HepG2 (cell line): ENCODE data around the gene LBX1. TPM values are rescaled to one million over a fixed set of nuclear protein-coding genes. Genes with fewer than 3 reads are reported as not detected.

Experiments
- ATAC-seq: fragments of 200-7000 bp; cut with Tn5 transposase; 3 replicates; pipeline ENCODE4 v1.9.1; 2020; ENCODE audit warnings: mild to moderate bottlenecking, moderate library complexity
- BruUV-seq: library from RNA; stranded (reverse); fragments of 400-500 nt; replicated peaks from 2 replicates; lab custom pipeline; 2021; lab: Mats Ljungman, UMichigan
- CTCF ChIA-PET: fragments of 300-600 bp; formaldehyde crosslinking; extraction: SDS; loops from one replicate; lab custom pipeline; 2021; ENCODE audit warnings: low total read pairs, inconsistent platforms, low intra/inter-chr PET ratio; lab: Yijun Ruan, JAX
- POLR2A ChIA-PET: fragments of 350-600 bp; sonication (Branson Sonifier 250); formaldehyde crosslinking; loops from one replicate; lab custom pipeline; 2020; ENCODE audit warnings: antibody characterized with exemption, inconsistent platforms; lab: Yijun Ruan, JAX
- DNase-seq: peaks from one replicate; pipeline ENCODE4 v3.0.0-alpha.2; 2015; ENCODE audit warnings: low spot score
- FAIRE-seq: peaks from 3 replicates; lab custom pipeline; 2011; peaks lifted over from hg19 to GRCh38; lab: Jason Lieb, UNC
- H2AFZ ChIP-seq: one replicate; pipeline ENCODE4 v1.6.1; 2011; ENCODE audit warnings: low read length, inconsistent platforms
- H3K27ac ChIP-seq: fragments of 300-600 bp; 3 replicates; pipeline ENCODE4 v1.8.0; 2011; ENCODE audit warnings: mixed run types, mild to moderate bottlenecking, mixed read lengths, low read length, inconsistent platforms; ENCODE audit not compliant: insufficient read depth; ENCODE audit errors: extremely low read length
- H3K27me3 ChIP-seq, 2 experiments: fragments of 200-600 bp in 1 of 2; 2 replicates in 1 of 2; 3 replicates in 1 of 2; pipeline versions ENCODE4 v1.6.0 to v1.8.0; 2011; ENCODE audit warnings: low read length in 2 of 2, mild to moderate bottlenecking in 2 of 2, moderate library complexity in 2 of 2, inconsistent platforms in 1 of 2; ENCODE audit not compliant: insufficient read depth in 2 of 2, control insufficient read depth in 1 of 2
- H3K36me3 ChIP-seq, 2 experiments: fragments of 200-600 bp in 1 of 2; replicated peaks in 1 of 2; 2 replicates in 1 of 2; 3 replicates in 1 of 2; pipeline versions ENCODE4 v1.5.1 to v1.8.0; 2011; ENCODE audit warnings: low read length in 2 of 2, inconsistent platforms in 1 of 2; ENCODE audit not compliant: insufficient read depth in 2 of 2, control insufficient read depth in 1 of 2
- H3K4me1 ChIP-seq: 2 replicates; pipeline ENCODE4 v1.5.1; 2012; ENCODE audit warnings: low read length, inconsistent platforms; ENCODE audit not compliant: insufficient read depth
- H3K4me2 ChIP-seq: 2 replicates; pipeline ENCODE4 v1.6.0; 2011; ENCODE audit warnings: low read depth, low read length, inconsistent platforms
- H3K4me3 ChIP-seq, 3 experiments: fragments of 200-600 bp in 1 of 3; sonication (generic), shearing (Covaris generic) in 1 of 3; replicated peaks in 1 of 3; 2 replicates each; pipeline ENCODE4 v1.5.1; 2011 to 2016; ENCODE audit warnings: low read length in 3 of 3, inconsistent platforms in 2 of 3, low read depth in 2 of 3, mild to moderate bottlenecking in 2 of 3, control low read depth in 1 of 3, mixed read lengths in 1 of 3; ENCODE audit not compliant: insufficient read depth in 1 of 3
- H3K79me2 ChIP-seq: one replicate; pipeline ENCODE4 v1.6.1; 2011; ENCODE audit warnings: low read length, inconsistent platforms; ENCODE audit not compliant: insufficient read depth
- H3K9ac ChIP-seq: 2 replicates; pipeline ENCODE4 v1.6.0; 2011; ENCODE audit warnings: mild to moderate bottlenecking, low read depth, low read length, inconsistent platforms; ENCODE audit not compliant: insufficient read depth
- H3K9me3 ChIP-seq: 2 replicates; pipeline ENCODE4 v1.5.1; 2012; ENCODE audit warnings: mild to moderate bottlenecking, low read length
- H4K20me1 ChIP-seq: 2 replicates; pipeline ENCODE4 v1.6.0; 2011; ENCODE audit warnings: inconsistent platforms, mild to moderate bottlenecking, low read length, moderate library complexity; ENCODE audit not compliant: insufficient read depth
- FOXK2 ChIP-seq: fragments of 450-650 bp; IDR thresholded peaks from 2 replicates; pipeline ENCODE4 v1.6.1; 2016
- HNRNPK ChIP-seq: fragments of 200-400 bp; formaldehyde crosslinking; IDR thresholded peaks from 2 replicates; pipeline ENCODE4 v1.6.1; 2018; ENCODE audit warnings: low read length, low read depth, moderate library complexity, mild to moderate bottlenecking; ENCODE audit not compliant: poor library complexity, severe bottlenecking
- HNRNPL ChIP-seq: fragments of 200-400 bp; formaldehyde crosslinking; IDR thresholded peaks from 2 replicates; pipeline ENCODE4 v1.6.1; 2017; ENCODE audit warnings: mild to moderate bottlenecking, low read depth, low read length
- HOXA7 ChIP-seq: sonication (generic); formaldehyde crosslinking; IDR thresholded peaks from 2 replicates; pipeline ENCODE4 v1.8.1; 2022; ENCODE audit warnings: mild to moderate bottlenecking, missing genetic modification reagents, moderate library complexity
- MTA1 ChIP-seq: sonication (generic); formaldehyde crosslinking; IDR thresholded peaks from 2 replicates; pipeline ENCODE4 v1.4.0; 2020; ENCODE audit warnings: missing genetic modification reagents, mild to moderate bottlenecking, borderline replicate concordance
- SALL1 ChIP-seq: sonication (generic); formaldehyde crosslinking; IDR thresholded peaks from 2 replicates; pipeline ENCODE4 v1.8.0; 2022; ENCODE audit warnings: mild to moderate bottlenecking, missing genetic modification reagents
- SMAD1 ChIP-seq: sonication (generic); formaldehyde crosslinking; IDR thresholded peaks from 2 replicates; pipeline ENCODE4 v1.4.0; 2020; ENCODE audit warnings: missing genetic modification reagents, low read depth, mild to moderate bottlenecking, borderline replicate concordance
- SMARCE1 ChIP-seq: fragments of 450-650 bp; IDR thresholded peaks from 2 replicates; pipeline ENCODE4 v1.6.1; 2017; ENCODE audit warnings: borderline replicate concordance
- U2AF2 ChIP-seq: fragments of 200-400 bp; formaldehyde crosslinking; IDR thresholded peaks from 2 replicates; pipeline ENCODE4 v1.6.1; 2017; ENCODE audit warnings: low read depth, mild to moderate bottlenecking, low read length
- YEATS2 ChIP-seq: sonication (generic); formaldehyde crosslinking; IDR thresholded peaks from 2 replicates; pipeline ENCODE4 v1.4.0; 2020; ENCODE audit warnings: missing genetic modification reagents, borderline replicate concordance
- ZC3H4 ChIP-seq: sonication (generic); formaldehyde crosslinking; IDR thresholded peaks from 2 replicates; pipeline ENCODE4 v1.4.0; 2020; ENCODE audit warnings: missing genetic modification reagents, borderline replicate concordance
- ZMYM2 ChIP-seq: sonication (generic); formaldehyde crosslinking; IDR thresholded peaks from 2 replicates; pipeline ENCODE4 v1.8.0; 2022; ENCODE audit warnings: mild to moderate bottlenecking, missing genetic modification reagents
- ZNF253 ChIP-seq: sonication (generic); formaldehyde crosslinking; IDR thresholded peaks from 2 replicates; pipeline ENCODE4 v1.8.0; 2022; ENCODE audit warnings: mild to moderate bottlenecking, missing genetic modification reagents, borderline replicate concordance
- ZNF562 ChIP-seq: sonication (generic); formaldehyde crosslinking; IDR thresholded peaks from 2 replicates; pipeline ENCODE4 v1.8.0; 2022; ENCODE audit warnings: missing genetic modification reagents, borderline replicate concordance
- ZSCAN9 ChIP-seq: IDR thresholded peaks from 2 replicates; pipeline ENCODE4 v1.6.1; 2016; ENCODE audit warnings: borderline replicate concordance
- WGBS: methylation state at CpG from one replicate; pipeline ENCODE4 v1.1.6; 2017; ENCODE audit warnings: low lambda C conversion rate; 5-methylcytosine and 5-hydroxymethylcytosine counted together
- in situ Hi-C: cut with HindIII; loops from 2 replicates; pipeline ENCODE4 v1.10.0; 2017; ENCODE audit warnings: low pct_unique_long_range_greater_than_20kb; ENCODE audit not compliant: extremely low pct_ligation_motif_present
- intact Hi-C: fragments of 100-400 bp; cut with micrococcal nuclease; formaldehyde crosslinking; loops from one replicate; pipeline ENCODE4 v1.10.0; 2022; ENCODE audit not compliant: unreplicated experiment
- polyA plus RNA-seq, 8 experiments: library from polyadenylated mRNA; depleted of rRNA in 3 of 8; stranded (reverse) in 7 of 8; unstranded in 1 of 8; fragments of >200 nt; fragmentation: Illumina TruSeq in 4 of 8; extraction: Trizol in 4 of 8; gene quantifications; 2 replicates each; pipeline versions ENCODE4 v1.2.1 to v1.2.3, GENCODE V29; 2011 to 2016; ENCODE audit warnings: low read depth in 4 of 8, missing spikeins in 1 of 8, mixed read lengths in 1 of 8; ENCODE audit not compliant: insufficient read depth in 1 of 8
- total RNA-seq, 5 experiments: library from RNA; depleted of rRNA; stranded (reverse); fragments of >200 nt; fragmentation: Illumina TruSeq; extraction: Trizol; gene quantifications; 2 replicates each; pipeline ENCODE4 v1.2.3, GENCODE V29; 2016; ENCODE audit warnings: low read depth in 1 of 5
- TF ChIP-seq, protein P1 (sequence below): sonication (generic); formaldehyde crosslinking; IDR thresholded peaks from 2 replicates; pipeline ENCODE4 v1.5.0; 2020; ENCODE audit warnings: missing genetic modification reagents
- TF ChIP-seq, protein P2 (sequence below): sonication (generic); formaldehyde crosslinking; IDR thresholded peaks from 2 replicates; pipeline ENCODE4 v1.5.0; 2020; ENCODE audit warnings: mild to moderate bottlenecking, missing genetic modification reagents
- TF ChIP-seq, protein P3 (sequence below): sonication (generic); formaldehyde crosslinking; IDR thresholded peaks from 2 replicates; pipeline ENCODE4 v1.8.1; 2023; ENCODE audit warnings: missing genetic modification reagents, inconsistent platforms, borderline replicate concordance

LBX1 gene
- total and polyA plus RNA-seq, 2 of the 13 experiments (the other 11 are each of a cell fraction or from before 2014, with no cell fraction given): not detected

DNA sequence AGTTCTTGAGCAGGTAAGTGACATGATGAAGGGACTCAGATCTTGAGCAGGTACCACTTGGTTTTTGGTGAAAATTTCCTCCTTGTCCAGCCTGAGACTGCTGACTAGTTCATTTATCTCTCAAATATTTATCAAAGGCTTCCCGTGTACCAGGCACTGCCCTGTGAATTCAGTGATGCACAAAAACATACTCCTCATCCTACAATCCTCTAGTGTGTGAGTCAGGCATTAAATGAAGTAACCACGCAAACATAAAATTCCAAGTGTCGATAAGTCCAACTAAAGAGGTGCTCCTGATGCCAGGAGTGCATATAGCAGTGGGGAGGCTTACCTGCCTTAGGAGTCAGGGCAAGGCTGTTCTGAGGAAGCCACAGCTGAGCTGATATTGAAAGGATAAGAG lies 41.5 kb upstream of the LBX1 start:
- Histone ChIP-seq H3K27ac (no peak overlapping the region), H3K79me2 (no peaks in the 10 kb centered on the region), H3K4me1 (no peaks in the 10 kb centered on the region), H3K9ac (no peak overlapping the region), H3K4me3 (no peak overlapping the region), H2AFZ (no peak overlapping the region), H3K9me3 (no peaks in the 10 kb centered on the region), H3K4me2 (no peak overlapping the region), H3K36me3 (no peaks in the 10 kb centered on the region), H4K20me1 (no peaks in the 10 kb centered on the region), H3K27me3 (peaks cover 7 to 21% of the 10 kb centered on the region in 2 experiments; a peak in 3 of 5 replicates)
- DNase-seq (no peak), FAIRE-seq (no peak), ATAC-seq (no peak)
- intact Hi-C loops: no loop called here
- POLR2A ChIA-PET: no interaction called here
- WGBS: 40% methylated on average over 3 of the region's 3 CpGs
- CTCF ChIA-PET: no interaction called here
- in situ Hi-C loops: no loop called here
- no peak for TF ChIP-seq SALL1 (CRISPR knock-in tag)
- no peak for TF ChIP-seq HOXA7 (CRISPR knock-in tag)
- no peak for TF ChIP-seq FOXK2
- TF ChIP-seq HNRNPL: no peak
- TF ChIP-seq ZC3H4 (CRISPR knock-in tag): no peak
- no peak for TF ChIP-seq U2AF2
- no TSS peak for BruUV-seq

DNA sequence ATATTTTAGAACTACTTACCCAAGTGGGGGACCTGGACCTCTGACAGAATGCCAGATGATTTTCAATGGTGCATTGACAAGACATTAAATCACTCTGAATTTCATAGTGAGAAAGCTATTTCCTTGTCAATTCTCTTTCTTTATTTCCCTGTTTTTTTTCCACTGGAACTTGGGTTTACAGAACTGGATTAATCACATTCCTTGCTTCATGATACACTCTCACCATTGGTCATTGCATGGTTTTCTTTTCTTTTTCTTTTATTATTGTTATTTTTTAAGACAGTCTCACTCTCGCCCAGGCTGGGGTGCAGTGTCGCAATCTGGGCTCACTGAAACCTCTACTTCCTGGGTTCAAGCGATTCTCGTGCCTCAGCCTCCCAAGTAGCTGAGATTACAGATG lies 38.5 kb upstream of the LBX1 start:
- no peak for ATAC-seq
- no peak overlapping the region for H2AFZ ChIP-seq
- H3K27me3 ChIP-seq: peaks cover 8 to 28% of the 10 kb centered on the region in 2 experiments; a peak in 3 of 5 replicates
- intact Hi-C loops (no loop called here), in situ Hi-C loops (no loop called here)
- POLR2A ChIA-PET: no interaction called here
- H4K20me1 ChIP-seq: no peaks in the 10 kb centered on the region
- no peak overlapping the region for H3K27ac ChIP-seq
- BruUV-seq: no TSS peak
- no peaks in the 10 kb centered on the region for H3K79me2 ChIP-seq
- no peak for FAIRE-seq
- CTCF ChIA-PET: no interaction called here
- 8% methylated on average over 4 of the region's 4 CpGs for WGBS
- no peaks in the 10 kb centered on the region for H3K4me1 ChIP-seq
- DNase-seq: no peak
- no peak overlapping the region for H3K4me3 ChIP-seq
- no peak overlapping the region for H3K4me2 ChIP-seq
- no peaks in the 10 kb centered on the region for H3K9me3 ChIP-seq
- H3K9ac ChIP-seq: no peak overlapping the region
- H3K36me3 ChIP-seq: no peaks in the 10 kb centered on the region
- TF ChIP-seq YEATS2 (CRISPR knock-in tag) (no peak), SMAD1 (CRISPR knock-in tag) (no peak), SMARCE1 (no peak), ZMYM2 (CRISPR knock-in tag) (no peak), ZNF562 (CRISPR knock-in tag) (no peak), MTA1 (no peak), ZSCAN9 (CRISPR knock-in tag) (no peak), HNRNPK (no peak), ZNF253 (CRISPR knock-in tag) (no peak)
- TF ChIP-seq, protein P1, sequence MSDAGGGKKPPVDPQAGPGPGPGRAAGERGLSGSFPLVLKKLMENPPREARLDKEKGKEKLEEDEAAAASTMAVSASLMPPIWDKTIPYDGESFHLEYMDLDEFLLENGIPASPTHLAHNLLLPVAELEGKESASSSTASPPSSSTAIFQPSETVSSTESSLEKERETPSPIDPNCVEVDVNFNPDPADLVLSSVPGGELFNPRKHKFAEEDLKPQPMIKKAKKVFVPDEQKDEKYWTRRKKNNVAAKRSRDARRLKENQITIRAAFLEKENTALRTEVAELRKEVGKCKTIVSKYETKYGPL (CRISPR knock-in tag): no peak
- TF ChIP-seq, protein P2, sequence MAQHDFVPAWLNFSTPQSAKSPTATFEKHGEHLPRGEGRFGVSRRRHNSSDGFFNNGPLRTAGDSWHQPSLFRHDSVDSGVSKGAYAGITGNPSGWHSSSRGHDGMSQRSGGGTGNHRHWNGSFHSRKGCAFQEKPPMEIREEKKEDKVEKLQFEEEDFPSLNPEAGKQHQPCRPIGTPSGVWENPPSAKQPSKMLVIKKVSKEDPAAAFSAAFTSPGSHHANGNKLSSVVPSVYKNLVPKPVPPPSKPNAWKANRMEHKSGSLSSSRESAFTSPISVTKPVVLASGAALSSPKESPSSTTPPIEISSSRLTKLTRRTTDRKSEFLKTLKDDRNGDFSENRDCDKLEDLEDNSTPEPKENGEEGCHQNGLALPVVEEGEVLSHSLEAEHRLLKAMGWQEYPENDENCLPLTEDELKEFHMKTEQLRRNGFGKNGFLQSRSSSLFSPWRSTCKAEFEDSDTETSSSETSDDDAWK (CRISPR knock-in tag): no peak
- TF ChIP-seq, protein P3, sequence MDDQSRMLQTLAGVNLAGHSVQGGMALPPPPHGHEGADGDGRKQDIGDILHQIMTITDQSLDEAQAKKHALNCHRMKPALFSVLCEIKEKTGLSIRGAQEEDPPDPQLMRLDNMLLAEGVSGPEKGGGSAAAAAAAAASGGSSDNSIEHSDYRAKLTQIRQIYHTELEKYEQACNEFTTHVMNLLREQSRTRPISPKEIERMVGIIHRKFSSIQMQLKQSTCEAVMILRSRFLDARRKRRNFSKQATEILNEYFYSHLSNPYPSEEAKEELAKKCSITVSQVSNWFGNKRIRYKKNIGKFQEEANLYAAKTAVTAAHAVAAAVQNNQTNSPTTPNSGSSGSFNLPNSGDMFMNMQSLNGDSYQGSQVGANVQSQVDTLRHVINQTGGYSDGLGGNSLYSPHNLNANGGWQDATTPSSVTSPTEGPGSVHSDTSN (CRISPR knock-in tag): no peak
